ENCODE measurements around the gene NECAB2. TPM values are rescaled to one million over a fixed set of nuclear protein-coding genes. Genes with fewer than 3 reads are reported as not detected.

Gene NECAB2
- polyA plus RNA-seq, 1 donor (not counting 4 experiments of a cell fraction or from before 2014, with no cell fraction given), result not detected

DNA sequence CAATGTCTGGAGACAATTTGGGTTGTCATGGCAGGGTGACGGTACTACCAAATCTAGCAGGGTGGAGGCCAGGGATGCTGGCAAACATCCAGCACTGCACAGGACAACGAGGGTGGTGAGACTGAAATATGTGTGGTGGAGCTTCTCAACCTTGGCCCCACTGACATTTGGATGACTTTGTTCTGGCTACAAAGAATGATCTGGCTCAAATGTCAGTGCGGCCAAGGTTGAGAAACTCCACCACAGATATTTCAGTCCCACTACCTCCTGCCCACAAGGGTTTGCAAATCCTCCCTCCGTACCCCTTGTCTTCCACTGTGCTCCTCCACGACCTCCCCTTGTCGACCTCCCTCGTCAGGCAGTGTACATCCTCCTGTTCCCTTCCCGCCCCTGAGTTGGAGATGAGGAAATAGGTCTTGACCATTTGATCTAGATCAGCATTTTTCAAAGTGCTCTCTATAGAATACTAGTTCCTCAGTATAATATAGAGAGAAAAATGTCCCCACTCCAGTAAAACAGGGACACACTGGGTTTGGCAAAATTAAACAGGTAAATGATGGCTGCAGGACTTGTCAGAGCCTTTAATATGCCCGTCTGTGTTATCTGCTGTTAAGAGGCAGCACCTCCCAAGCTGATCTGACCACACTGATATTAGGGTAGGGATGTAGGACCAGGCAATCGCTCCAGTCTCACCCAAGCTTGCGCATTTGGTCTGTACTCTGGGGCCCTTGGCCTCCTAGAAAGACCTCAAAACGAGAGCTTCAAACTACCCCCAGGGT lies 8.2 kb upstream of the NECAB2 start:
- dilution Hi-C loops (cut with MboI; ENCODE audit: extremely low pct_ligation_motif_present, low sequenced_read_pairs), result no loop called here
- no peak overlapping the region for H3K9ac ChIP-seq (ENCODE audit: control insufficient read depth, extremely low read depth, insufficient read depth, low read length)
- H2AFZ ChIP-seq (ENCODE audit: control insufficient read depth, low read length), result no peak overlapping the region
- H3K4me1 ChIP-seq (ENCODE audit: control insufficient read depth, extremely low read depth, insufficient read depth, low read length), result no peaks in the 10 kb centered on the region
- H4K20me1 ChIP-seq (ENCODE audit: control insufficient read depth, extremely low read depth, insufficient read depth, low read length), result no peaks in the 10 kb centered on the region
- no peaks in the 10 kb centered on the region for H3K9me3 ChIP-seq (ENCODE audit: control insufficient read depth, low read depth, low read length)
- no peak overlapping the region for H3K27ac ChIP-seq (ENCODE audit: control insufficient read depth, insufficient read depth, low read length)
- no peak overlapping the region for H3K4me2 ChIP-seq (ENCODE audit: control insufficient read depth, extremely low read depth, insufficient read depth, low read depth, low read length)
- no peaks in the 10 kb centered on the region for H3K9me1 ChIP-seq (ENCODE audit: control insufficient read depth, extremely low read depth, insufficient read depth, low read length)
- no peaks in the 10 kb centered on the region for H3K79me2 ChIP-seq (ENCODE audit: control insufficient read depth, insufficient read depth, low read length)
- H3K36me3 ChIP-seq (ENCODE audit: control insufficient read depth in 2 of 2, extremely low read depth in 1 of 2, insufficient read depth in 2 of 2, low read length in 2 of 2), result peaks cover 0 to 29% of the 10 kb centered on the region in 2 experiments
- DNase-seq (ENCODE audit: low read depth, low spot score) (no peak), FAIRE-seq (no peak)
- TF ChIP-seq, protein P1, sequence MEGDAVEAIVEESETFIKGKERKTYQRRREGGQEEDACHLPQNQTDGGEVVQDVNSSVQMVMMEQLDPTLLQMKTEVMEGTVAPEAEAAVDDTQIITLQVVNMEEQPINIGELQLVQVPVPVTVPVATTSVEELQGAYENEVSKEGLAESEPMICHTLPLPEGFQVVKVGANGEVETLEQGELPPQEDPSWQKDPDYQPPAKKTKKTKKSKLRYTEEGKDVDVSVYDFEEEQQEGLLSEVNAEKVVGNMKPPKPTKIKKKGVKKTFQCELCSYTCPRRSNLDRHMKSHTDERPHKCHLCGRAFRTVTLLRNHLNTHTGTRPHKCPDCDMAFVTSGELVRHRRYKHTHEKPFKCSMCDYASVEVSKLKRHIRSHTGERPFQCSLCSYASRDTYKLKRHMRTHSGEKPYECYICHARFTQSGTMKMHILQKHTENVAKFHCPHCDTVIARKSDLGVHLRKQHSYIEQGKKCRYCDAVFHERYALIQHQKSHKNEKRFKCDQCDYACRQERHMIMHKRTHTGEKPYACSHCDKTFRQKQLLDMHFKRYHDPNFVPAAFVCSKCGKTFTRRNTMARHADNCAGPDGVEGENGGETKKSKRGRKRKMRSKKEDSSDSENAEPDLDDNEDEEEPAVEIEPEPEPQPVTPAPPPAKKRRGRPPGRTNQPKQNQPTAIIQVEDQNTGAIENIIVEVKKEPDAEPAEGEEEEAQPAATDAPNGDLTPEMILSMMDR (optimal IDR thresholded peaks at IDR 0.05 in 1 of 3, IDR thresholded peaks at IDR 0.05 in 1 of 3, conservative IDR thresholded peaks at IDR 0.05 in 1 of 3; ENCODE audit: extremely low read depth in 1 of 3, insufficient read depth in 2 of 3, low read length in 3 of 3), result no peak
- TF ChIP-seq EZH2 (IDR thresholded peaks at IDR 0.05; ENCODE audit: low read length), result no peak
- no peaks in the 10 kb centered on the region for H3K27me3 ChIP-seq (ENCODE audit: control insufficient read depth, extremely low read depth, insufficient read depth, low read length)
- H3K4me3 ChIP-seq (ENCODE audit: control insufficient read depth in 2 of 3, extremely low read depth in 1 of 3, insufficient read depth in 2 of 3, low read depth in 1 of 3, low read length in 3 of 3), result no peak overlapping the region

DNA sequence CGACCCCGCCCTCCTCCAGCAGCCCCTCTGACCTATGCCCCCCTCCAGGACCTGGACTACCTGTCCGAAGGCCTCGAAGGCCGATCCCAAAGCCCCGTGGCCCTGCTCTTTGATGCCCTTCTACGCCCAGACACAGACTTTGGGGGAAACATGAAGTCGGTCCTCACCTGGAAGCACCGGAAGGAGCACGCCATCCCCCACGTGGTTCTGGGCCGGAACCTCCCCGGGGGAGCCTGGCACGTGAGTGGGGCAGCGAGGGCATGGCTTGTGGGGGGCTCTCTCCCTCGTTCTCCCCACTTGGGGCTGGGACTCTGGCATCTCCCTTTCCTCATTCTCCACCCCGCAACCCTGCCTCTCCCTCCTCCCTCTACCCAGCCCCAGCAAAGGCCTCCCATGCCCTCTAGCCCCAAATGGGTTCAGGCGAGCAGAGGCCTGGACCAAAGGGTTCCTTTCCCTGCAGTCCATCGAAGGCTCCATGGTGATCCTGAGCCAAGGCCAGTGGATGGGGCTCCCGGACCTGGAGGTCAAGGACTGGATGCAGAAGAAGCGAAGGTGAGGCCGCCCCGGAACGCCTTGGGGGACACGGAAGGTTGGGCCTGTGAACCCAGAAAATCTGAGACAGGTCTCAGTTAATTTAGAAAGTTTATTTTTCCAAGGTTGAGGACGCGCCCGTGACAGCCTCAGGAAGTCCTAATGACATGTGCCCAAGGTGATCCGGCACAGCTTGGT lies 7.4 kb upstream of the NECAB2 start:
- FAIRE-seq, result no peak
- dilution Hi-C loops (cut with MboI; ENCODE audit: extremely low pct_ligation_motif_present, low sequenced_read_pairs), result no loop called here
- no peak for DNase-seq (ENCODE audit: low read depth, low spot score)
- Histone ChIP-seq H3K4me1 (ENCODE audit: control insufficient read depth, extremely low read depth, insufficient read depth, low read length) (no peaks in the 10 kb centered on the region), H3K36me3 (ENCODE audit: control insufficient read depth in 2 of 2, extremely low read depth in 1 of 2, insufficient read depth in 2 of 2, low read length in 2 of 2) (peaks cover 0 to 29% of the 10 kb centered on the region in 2 experiments), H3K9me3 (ENCODE audit: control insufficient read depth, low read depth, low read length) (no peaks in the 10 kb centered on the region), H3K4me2 (ENCODE audit: control insufficient read depth, extremely low read depth, insufficient read depth, low read depth, low read length) (no peak overlapping the region), H3K79me2 (ENCODE audit: control insufficient read depth, insufficient read depth, low read length) (no peaks in the 10 kb centered on the region), H3K27ac (ENCODE audit: control insufficient read depth, insufficient read depth, low read length) (no peak overlapping the region), H3K27me3 (ENCODE audit: control insufficient read depth, extremely low read depth, insufficient read depth, low read length) (no peaks in the 10 kb centered on the region), H3K9me1 (ENCODE audit: control insufficient read depth, extremely low read depth, insufficient read depth, low read length) (no peaks in the 10 kb centered on the region), H3K9ac (ENCODE audit: control insufficient read depth, extremely low read depth, insufficient read depth, low read length) (no peak overlapping the region), H4K20me1 (ENCODE audit: control insufficient read depth, extremely low read depth, insufficient read depth, low read length) (no peaks in the 10 kb centered on the region), H3K4me3 (ENCODE audit: control insufficient read depth in 2 of 3, extremely low read depth in 1 of 3, insufficient read depth in 2 of 3, low read depth in 1 of 3, low read length in 3 of 3) (no peak overlapping the region), H2AFZ (ENCODE audit: control insufficient read depth, low read length) (no peak overlapping the region)
- no peak for TF ChIP-seq EZH2 (IDR thresholded peaks at IDR 0.05; ENCODE audit: low read length)
- TF ChIP-seq, protein P1 (optimal IDR thresholded peaks at IDR 0.05 in 1 of 3, IDR thresholded peaks at IDR 0.05 in 1 of 3, conservative IDR thresholded peaks at IDR 0.05 in 1 of 3; ENCODE audit: extremely low read depth in 1 of 3, insufficient read depth in 2 of 3, low read length in 3 of 3), result no peak

All from keratinocyte (primary cell).